Neuronal stem cell (in vitro differentiated cells): Measurements from ENCODE around the gene GRM1.

ENCODE experiments used
- DNase-seq: peaks from one replicate; pipeline ENCODE4 v3.0.0-alpha.2; 2013; ENCODE audit warnings: low spot score
- H2AFZ ChIP-seq: one replicate; pipeline ENCODE4 v1.6.1; 2013; ENCODE audit warnings: mild to moderate bottlenecking, low read length, inconsistent platforms
- H2AK5ac ChIP-seq: 2 replicates; pipeline ENCODE4 v1.6.1; 2013; ENCODE audit warnings: low read depth, mild to moderate bottlenecking, inconsistent platforms, low read length, moderate library complexity, mixed read lengths
- H2BK120ac ChIP-seq: 2 replicates; pipeline ENCODE4 v1.6.1; 2013; ENCODE audit warnings: low read depth, mild to moderate bottlenecking, inconsistent platforms, low read length, moderate library complexity, mixed read lengths
- H2BK12ac ChIP-seq: one replicate; pipeline ENCODE4 v1.6.1; 2013; ENCODE audit warnings: low read length, inconsistent platforms
- H2BK15ac ChIP-seq: 2 replicates; pipeline ENCODE4 v1.6.1; 2013; ENCODE audit warnings: mild to moderate bottlenecking, low read length, inconsistent platforms, mixed read lengths
- H2BK5ac ChIP-seq: one replicate; pipeline ENCODE4 v1.6.1; 2013; ENCODE audit warnings: inconsistent platforms, mild to moderate bottlenecking, low read length, moderate library complexity
- H3K14ac ChIP-seq: one replicate; pipeline ENCODE4 v1.6.1; 2013; ENCODE audit warnings: low read length, inconsistent platforms
- H3K18ac ChIP-seq: 2 replicates; pipeline ENCODE4 v1.6.1; 2013; ENCODE audit warnings: low read length, inconsistent platforms
- H3K23ac ChIP-seq: 2 replicates; pipeline ENCODE4 v1.6.1; 2013; ENCODE audit warnings: low read depth, mild to moderate bottlenecking, mixed read lengths, low read length, inconsistent platforms; ENCODE audit not compliant: poor library complexity
- H3K27ac ChIP-seq: replicated peaks from 3 replicates; pipeline ENCODE4 v1.5.1; 2013; ENCODE audit warnings: low read length, inconsistent platforms
- H3K27me3 ChIP-seq, 3 experiments: 2 replicates each; pipeline ENCODE4 v1.6.1; 2013; ENCODE audit warnings: low read length in 3 of 3, mild to moderate bottlenecking in 2 of 3, inconsistent platforms in 1 of 3, low read depth in 1 of 3, mixed read lengths in 1 of 3, moderate library complexity in 1 of 3; ENCODE audit not compliant: control insufficient read depth in 3 of 3, insufficient read depth in 3 of 3
- H3K36me3 ChIP-seq, 2 donors: replicated peaks in 1 of 2; 2 replicates each; pipeline ENCODE4 v1.6.1; 2013; ENCODE audit warnings: low read length in 2 of 2; ENCODE audit not compliant: control insufficient read depth in 2 of 2, insufficient read depth in 2 of 2
- H3K4ac ChIP-seq: 2 replicates; pipeline ENCODE4 v1.6.1; 2013; ENCODE audit warnings: inconsistent platforms, mild to moderate bottlenecking, low read length, moderate library complexity
- H3K4me1 ChIP-seq, 2 donors: 1 replicate in 1 of 2; 2 replicates in 1 of 2; pipeline ENCODE4 v1.6.1; 2013; ENCODE audit warnings: low read length in 2 of 2, low read depth in 1 of 2; ENCODE audit not compliant: control insufficient read depth in 2 of 2, insufficient read depth in 1 of 2
- H3K4me2 ChIP-seq: one replicate; pipeline ENCODE4 v1.6.1; 2013; ENCODE audit warnings: mild to moderate bottlenecking, low read length, inconsistent platforms; ENCODE audit not compliant: insufficient read depth, poor library complexity, severe bottlenecking
- H3K4me3 ChIP-seq, 2 donors: 2 replicates each; pipeline ENCODE4 v1.5.1; 2013; ENCODE audit warnings: low read length in 2 of 2, mild to moderate bottlenecking in 2 of 2, inconsistent platforms in 1 of 2, moderate library complexity in 1 of 2
- H3K79me1 ChIP-seq: one replicate; pipeline ENCODE4 v1.6.1; 2013; ENCODE audit warnings: low read depth, mild to moderate bottlenecking, inconsistent platforms, low read length, moderate library complexity
- H3K9ac ChIP-seq: one replicate; pipeline ENCODE4 v1.6.1; 2013; ENCODE audit warnings: mild to moderate bottlenecking, low read depth, low read length, inconsistent platforms; ENCODE audit not compliant: poor library complexity
- H3K9me3 ChIP-seq, 2 donors: replicated peaks in 1 of 2; 2 replicates each; pipeline versions ENCODE3 to v1.6.1; 2013; ENCODE audit warnings: low read length in 2 of 2, mild to moderate bottlenecking in 2 of 2, inconsistent platforms in 1 of 2, low read depth in 1 of 2, mixed read lengths in 1 of 2, moderate library complexity in 1 of 2; ENCODE audit not compliant: control insufficient read depth in 2 of 2, insufficient read depth in 1 of 2
- H4K8ac ChIP-seq: one replicate; pipeline ENCODE4 v1.6.1; 2013; ENCODE audit warnings: low read depth, mild to moderate bottlenecking, inconsistent platforms, low read length, moderate library complexity
- H4K91ac ChIP-seq: one replicate; pipeline ENCODE4 v1.6.1; 2013; ENCODE audit warnings: low read length, low read depth, mild to moderate bottlenecking, inconsistent platforms; ENCODE audit not compliant: poor library complexity
- WGBS, 2 donors: extraction: QIAGEN DNeasy Blood & Tissue Kit; methylation state at CpG; one replicate each; pipeline ENCODE4 v1.1.7; 2013; ENCODE audit warnings: missing lambda C conversion rate in 2 of 2, mixed read lengths in 1 of 2; ENCODE audit not compliant: insufficient read length in 2 of 2, insufficient replicate concordance in 1 of 2; ENCODE audit errors: extremely low coverage in 2 of 2; 5-methylcytosine and 5-hydroxymethylcytosine counted together

GRM1 gene

DNA sequence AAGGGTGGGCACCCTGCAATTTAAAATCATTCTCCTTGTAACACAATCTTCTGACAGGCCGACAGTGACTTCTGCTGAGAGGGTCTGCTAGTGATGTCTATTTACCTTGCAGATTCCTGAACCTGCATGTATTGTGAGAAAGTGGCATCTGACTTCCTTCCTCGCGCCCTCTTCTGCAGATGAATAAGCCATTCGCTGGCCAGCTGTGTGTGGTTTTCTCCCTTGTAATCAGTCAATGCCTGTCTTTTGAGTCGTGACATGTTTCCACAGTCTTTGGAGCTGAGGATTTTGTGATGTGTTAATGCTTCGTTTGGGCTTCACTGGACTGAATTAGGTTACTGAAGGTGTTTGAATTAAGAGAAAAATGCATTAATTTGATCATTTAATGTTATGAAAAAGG, 125.3 kb downstream of the GRM1 start:
- Histone ChIP-seq H4K8ac (no peak overlapping the region), H3K36me3 (no peaks in the 10 kb centered on the region), H3K9ac (no peak overlapping the region), H3K79me1 (no peaks in the 10 kb centered on the region), H3K23ac (no peak overlapping the region), H3K4me2 (no peak overlapping the region), H3K4me3 (no peak overlapping the region), H3K4me1 (peaks cover 3 to 5% of the 10 kb centered on the region in 2 donors), H2BK12ac (no peak overlapping the region), H3K4ac (no peak overlapping the region), H2AK5ac (no peak overlapping the region), H4K91ac (no peak overlapping the region), H3K14ac (no peak overlapping the region), H2AFZ (no peak overlapping the region), H3K27me3 (no peaks in the 10 kb centered on the region), H2BK5ac (no peak overlapping the region), H3K18ac (no peak overlapping the region), H3K9me3 (no peaks in the 10 kb centered on the region), H3K27ac (no peak overlapping the region), H2BK15ac (no peak overlapping the region), H2BK120ac (no peak overlapping the region)
- DNase-seq = peak; percentile 9
- no CpG with 5 or more reads among the region's 6 CpGs for WGBS, 2 donors

DNA sequence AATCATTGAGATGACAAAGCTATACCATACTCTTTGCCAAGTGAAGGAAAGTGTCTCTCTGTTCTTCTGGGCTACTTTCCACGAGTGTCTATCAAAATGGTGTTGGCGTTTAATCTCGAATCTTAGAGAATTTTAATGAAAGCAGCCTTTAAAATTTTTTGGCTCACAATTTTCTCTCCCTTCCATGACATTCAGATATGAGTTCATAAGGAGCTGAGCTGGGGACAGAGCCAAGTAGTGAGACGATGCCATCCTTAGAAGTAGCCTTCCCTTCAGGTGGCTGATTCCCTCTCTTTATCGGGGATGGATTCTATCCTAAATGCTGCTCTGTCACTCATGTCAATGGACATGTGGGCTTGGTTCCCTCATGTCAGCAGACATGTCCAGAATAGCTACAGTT, 132.8 kb downstream of the GRM1 start:
- H3K4me3 ChIP-seq = no peak overlapping the region
- no peaks in the 10 kb centered on the region for H3K4me1 ChIP-seq
- H2AK5ac ChIP-seq = no peak overlapping the region
- H3K4me2 ChIP-seq = no peak overlapping the region
- H2BK15ac ChIP-seq = no peak overlapping the region
- no peak overlapping the region for H3K18ac ChIP-seq
- H2BK12ac ChIP-seq = no peak overlapping the region
- H3K23ac ChIP-seq = no peak overlapping the region
- no peak overlapping the region for H3K14ac ChIP-seq
- no peaks in the 10 kb centered on the region for H3K79me1 ChIP-seq
- no CpG with 5 or more reads among the region's 5 CpGs for WGBS, 2 donors
- H2BK120ac ChIP-seq = no peak overlapping the region
- no peak overlapping the region for H2AFZ ChIP-seq
- no peak for DNase-seq
- H4K8ac ChIP-seq = no peak overlapping the region
- no peak overlapping the region for H4K91ac ChIP-seq
- H3K9me3 ChIP-seq = no peaks in the 10 kb centered on the region
- no peak overlapping the region for H3K27ac ChIP-seq
- H3K27me3 ChIP-seq = no peaks in the 10 kb centered on the region
- no peaks in the 10 kb centered on the region for H3K36me3 ChIP-seq
- H3K4ac ChIP-seq = no peak overlapping the region
- no peak overlapping the region for H2BK5ac ChIP-seq
- no peak overlapping the region for H3K9ac ChIP-seq

DNA sequence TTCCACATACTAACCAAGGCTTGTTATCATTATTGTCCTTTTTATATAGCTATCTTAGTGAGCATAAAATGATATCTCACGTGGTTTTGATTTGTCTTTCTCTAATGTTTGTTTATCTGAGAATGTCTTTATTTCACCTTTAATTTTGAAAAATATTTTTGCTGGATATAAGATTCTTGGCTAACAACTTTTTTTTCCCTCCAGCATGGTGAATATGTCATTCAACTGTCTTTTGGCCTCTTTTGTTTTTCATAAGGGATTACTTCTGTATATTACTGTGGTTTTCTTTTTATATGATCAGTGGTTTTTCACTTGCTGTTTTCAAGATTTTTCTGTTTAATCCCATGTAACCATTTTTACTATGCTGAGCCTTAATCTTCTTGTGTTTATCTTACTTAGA, 141.0 kb downstream of the GRM1 start:
- H3K4me1 ChIP-seq = no peaks in the 10 kb centered on the region
- H4K91ac ChIP-seq = no peak overlapping the region
- H3K4me2 ChIP-seq = no peak overlapping the region
- H2AFZ ChIP-seq = no peak overlapping the region
- no peak overlapping the region for H2AK5ac ChIP-seq
- H3K36me3 ChIP-seq = no peaks in the 10 kb centered on the region
- DNase-seq = no peak
- no CpG with 5 or more reads among the region's 1 CpG for WGBS, 2 donors
- H3K27me3 ChIP-seq = no peaks in the 10 kb centered on the region
- no peak overlapping the region for H2BK120ac ChIP-seq
- H3K4me3 ChIP-seq = no peak overlapping the region
- no peaks in the 10 kb centered on the region for H3K9me3 ChIP-seq
- H3K18ac ChIP-seq = no peak overlapping the region
- no peak overlapping the region for H3K14ac ChIP-seq
- H2BK5ac ChIP-seq = no peak overlapping the region
- H3K9ac ChIP-seq = no peak overlapping the region
- no peaks in the 10 kb centered on the region for H3K79me1 ChIP-seq
- H2BK15ac ChIP-seq = no peak overlapping the region
- H4K8ac ChIP-seq = no peak overlapping the region
- no peak overlapping the region for H3K4ac ChIP-seq
- H3K27ac ChIP-seq = no peak overlapping the region
- no peak overlapping the region for H3K23ac ChIP-seq
- no peak overlapping the region for H2BK12ac ChIP-seq

DNA sequence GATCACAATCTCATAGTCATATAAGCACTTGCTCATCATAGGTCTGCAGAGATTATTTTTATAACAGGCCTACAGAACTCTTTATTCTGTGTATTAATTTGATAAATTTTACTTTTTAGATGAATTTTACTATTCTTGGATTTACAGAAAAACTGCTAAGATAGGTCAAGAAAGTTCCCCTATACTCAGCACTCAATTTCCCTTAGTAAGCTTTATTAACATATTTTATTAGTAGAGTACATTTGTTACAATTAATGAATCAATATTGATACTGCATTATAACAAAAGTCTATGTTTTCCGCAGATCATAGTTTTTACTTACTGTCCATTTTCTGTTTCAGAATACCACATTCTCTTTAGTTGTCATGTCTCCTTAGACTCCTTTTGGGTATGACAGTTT, 148.9 kb downstream of the GRM1 start:
- H4K91ac ChIP-seq = no peak overlapping the region
- H2BK5ac ChIP-seq = no peak overlapping the region
- no peak for DNase-seq
- H3K9me3 ChIP-seq = no peaks in the 10 kb centered on the region
- H3K4me1 ChIP-seq = peaks cover 0 to 7% of the 10 kb centered on the region in 2 donors
- no peak overlapping the region for H3K9ac ChIP-seq
- no peak overlapping the region for H3K27ac ChIP-seq
- no peak overlapping the region for H3K18ac ChIP-seq
- no peak overlapping the region for H2BK120ac ChIP-seq
- H2AFZ ChIP-seq = no peak overlapping the region
- no peaks in the 10 kb centered on the region for H3K79me1 ChIP-seq
- H3K27me3 ChIP-seq = no peaks in the 10 kb centered on the region
- no peak overlapping the region for H2AK5ac ChIP-seq
- no peaks in the 10 kb centered on the region for H3K36me3 ChIP-seq
- no CpG with 5 or more reads among the region's 1 CpG for WGBS, 2 donors
- no peak overlapping the region for H4K8ac ChIP-seq
- no peak overlapping the region for H3K14ac ChIP-seq
- H3K4ac ChIP-seq = no peak overlapping the region
- no peak overlapping the region for H3K23ac ChIP-seq
- no peak overlapping the region for H2BK15ac ChIP-seq
- no peak overlapping the region for H3K4me3 ChIP-seq
- H3K4me2 ChIP-seq = no peak overlapping the region
- no peak overlapping the region for H2BK12ac ChIP-seq
